NCI-H510A treated with DMSO at 0.1 percent for 48 hours (cell line): ENCODE results near the gene ULK3.
"Not testable (repeated sequence)": the region's sequence is repeated elsewhere in the genome, so short reads cannot be mapped to it uniquely, and the experiment has no call there.

Experiments
- DNase-seq: peaks from one replicate; lab custom pipeline; 2025; lab: John Stamatoyannopoulos, UW

ULK3 gene

GRCh38 chr15:74842581-74843444, at the start of gene ULK3:
Gene ULK3, minus strand, starts transcription at chr15:74843156. Its CDS starts 51 bp downstream, at chr15:74843105.
- DNase-seq, result peak; percentile 72

- DNase-seq, result no peak
Observed at GRCh38 chr15:74892313-74892712, 49.4 kb upstream of the ULK3 start.

GRCh38 chr15:74891469-74891868, 48.5 kb upstream of the ULK3 start:
- no peak for DNase-seq

- DNase-seq, result no peak
Observed at GRCh38 chr15:74890665-74890960, 47.7 kb upstream of the ULK3 start.

- DNase-seq, result peak; percentile 42
Observed at GRCh38 chr15:74889883-74890664, 47.1 kb upstream of the ULK3 start, which contains the start of gene MPI. Gene MPI, plus strand, starts transcription at chr15:74890042. Its CDS starts 32 bp downstream, at chr15:74890074.

GRCh38 chr15:74889390-74889882, 46.5 kb upstream of the ULK3 start:
- DNase-seq, result peak; percentile 31

GRCh38 chr15:74888716-74889115, 45.8 kb upstream of the ULK3 start:
- no peak for DNase-seq

GRCh38 chr15:74887537-74888193, 44.7 kb upstream of the ULK3 start:
- DNase-seq, result not testable (repeated sequence)

GRCh38 chr15:74885461-74885860, 42.5 kb upstream of the ULK3 start:
- DNase-seq, result no peak

- DNase-seq, result no peak
Observed at GRCh38 chr15:74884428-74885223, 41.7 kb upstream of the ULK3 start.

GRCh38 chr15:74882528-74882927, 39.6 kb upstream of the ULK3 start:
- no peak for DNase-seq

GRCh38 chr15:74878273-74878672, 35.3 kb upstream of the ULK3 start:
- DNase-seq, result no peak

- no peak for DNase-seq
Observed at GRCh38 chr15:74873756-74874424, 30.9 kb upstream of the ULK3 start.

GRCh38 chr15:74873036-74873755, 30.2 kb upstream of the ULK3 start, which contains the start of gene SCAMP2:
Gene SCAMP2, minus strand, starts transcription at chr15:74873365. Its CDS starts 110 bp downstream, at chr15:74873255.
- DNase-seq, result peak; percentile 70

- DNase-seq, result no peak
Observed at GRCh38 chr15:74872702-74873035, 29.7 kb upstream of the ULK3 start.

- no peak for DNase-seq
Observed at GRCh38 chr15:74870436-74871215, 27.7 kb upstream of the ULK3 start.

- no peak for DNase-seq
Observed at GRCh38 chr15:74869726-74870407, 26.9 kb upstream of the ULK3 start.

- no peak for DNase-seq
Observed at GRCh38 chr15:74869372-74869725, 26.4 kb upstream of the ULK3 start.

GRCh38 chr15:74868059-74868458, 25.1 kb upstream of the ULK3 start:
- no peak for DNase-seq
